Lung (tissue), 12 donors: ENCODE results near the gene NEURL4. TPM values are rescaled to one million over a fixed set of nuclear protein-coding genes. Genes with fewer than 3 reads are reported as not detected.

Source experiments
- ATAC-seq: fragments of 200-7000 bp; cut with Tn5 transposase; one replicate; pipeline ENCODE4 v1.9.1; 2020; ENCODE audit warnings: moderate number of reproducible peaks; ENCODE audit not compliant: insufficient read depth, low FRiP score
- DNase-seq, 3 donors: peaks; one replicate each; pipeline ENCODE4 v3.0.0-alpha.2; 2013 to 2017
- H3K27ac ChIP-seq, 2 donors: one replicate each; pipeline ENCODE4 v1.5.1; 2013; ENCODE audit warnings: mild to moderate bottlenecking in 2 of 2, moderate library complexity in 2 of 2, control low read depth in 1 of 2, inconsistent platforms in 1 of 2, low read depth in 1 of 2, low read length in 1 of 2
- H3K27me3 ChIP-seq, 3 donors: one replicate each; pipeline ENCODE4 v1.5.1; 2013; ENCODE audit warnings: low read length in 2 of 3; ENCODE audit not compliant: control insufficient read depth in 3 of 3, insufficient read depth in 3 of 3
- H3K36me3 ChIP-seq, 4 donors: one replicate each; pipeline ENCODE4 v1.5.1; 2013; ENCODE audit warnings: low read length in 4 of 4, mild to moderate bottlenecking in 1 of 4, moderate library complexity in 1 of 4; ENCODE audit not compliant: control insufficient read depth in 4 of 4, insufficient read depth in 4 of 4
- H3K4me1 ChIP-seq, 5 donors: one replicate each; pipeline ENCODE4 v1.5.1; 2013; ENCODE audit warnings: low read length in 5 of 5, mild to moderate bottlenecking in 2 of 5, moderate library complexity in 1 of 5; ENCODE audit not compliant: control insufficient read depth in 5 of 5, insufficient read depth in 5 of 5
- H3K4me3 ChIP-seq: one replicate; pipeline ENCODE4 v1.5.1; 2013; ENCODE audit warnings: mild to moderate bottlenecking, control low read depth, moderate library complexity
- H3K9ac ChIP-seq, 2 donors: one replicate each; pipeline ENCODE4 v1.5.1; 2013; ENCODE audit warnings: low read length in 2 of 2, control low read depth in 1 of 2; ENCODE audit not compliant: insufficient read depth in 1 of 2
- H3K9me3 ChIP-seq, 4 donors: one replicate each; pipeline ENCODE4 v1.5.1; 2013; ENCODE audit warnings: low read length in 3 of 4, mild to moderate bottlenecking in 1 of 4, moderate library complexity in 1 of 4; ENCODE audit not compliant: control insufficient read depth in 4 of 4, insufficient read depth in 3 of 4
- CTCF ChIP-seq: IDR thresholded peaks from 2 replicates; pipeline ENCODE4 v1.5.1; 2012; ENCODE audit warnings: mild to moderate bottlenecking; ENCODE audit errors: control extremely low read depth, extremely low read depth
- WGBS, 2 donors: extraction: QIAGEN DNeasy Blood & Tissue Kit; methylation state at CpG; one replicate each; pipeline ENCODE4 v1.1.7; 2013; 5-methylcytosine and 5-hydroxymethylcytosine counted together
- polyA plus RNA-seq, 2 donors: library from polyadenylated mRNA; stranded (reverse); fragments of 200-250 nt; gene quantifications; one replicate each; pipeline ENCODE4 v1.2.1, GENCODE V29; 2013
- total RNA-seq, 2 donors: library from RNA; depleted of rRNA in 1 of 2; stranded (reverse); fragments of >200 nt in 1 of 2; gene quantifications; one replicate each; pipeline ENCODE4 v1.2.1, GENCODE V29; 2014 to 2021
- donor health status: control.
- donor health status: control.
- donor health status: Bipolar disorder and iron deficiency.
- donor health status: healthy.
- donor health status: DM: yes; HTN: yes; CAD: no.

NEURL4 gene
- total and polyA plus RNA-seq, 4 donors = 17.3 to 33.9 (median 24.3) TPM

DNA sequence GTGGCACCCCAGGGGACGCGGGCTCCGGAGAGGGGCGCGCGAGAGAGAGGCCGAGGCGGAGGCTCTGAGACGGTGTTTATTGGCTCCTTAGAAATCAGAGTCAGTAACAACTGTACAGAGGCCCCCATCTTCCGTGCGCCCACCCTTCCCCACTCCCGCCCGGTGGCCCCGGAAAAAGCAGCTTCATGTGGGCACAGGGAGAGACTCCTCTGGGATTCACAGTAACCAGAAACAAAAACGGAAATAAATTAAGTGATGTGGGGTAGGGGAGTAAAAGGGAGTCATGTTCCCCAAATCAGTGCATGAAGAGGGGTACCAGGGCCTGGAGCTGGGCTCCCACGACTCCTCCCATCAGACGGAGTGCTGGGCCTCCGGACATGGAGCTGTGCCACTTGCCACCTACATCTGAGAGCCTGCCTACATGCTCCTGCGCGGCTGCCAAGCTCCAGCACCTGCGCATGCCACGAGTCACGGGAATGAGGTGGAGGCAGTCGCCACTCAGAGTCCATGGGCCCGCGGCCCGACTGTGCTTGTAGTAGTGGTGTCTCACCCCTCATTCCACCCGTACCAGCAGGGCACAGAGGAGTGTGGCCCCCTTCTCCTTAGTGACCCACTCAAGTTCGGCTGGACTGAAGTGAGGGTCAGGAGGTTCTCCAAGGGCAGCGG, 13.4 kb downstream of the NEURL4 start:
- H3K27ac ChIP-seq = peak overlapping the region; percentile 95 to 96
- TF ChIP-seq CTCF = no peak
- no peak for ATAC-seq
- peaks cover 13 to 56% (median 35%) of the 10 kb centered on the region in 4 donors for H3K36me3 ChIP-seq
- peak overlapping the region; percentile 90 for H3K4me3 ChIP-seq
- peak overlapping the region in 1 of 2 donors; percentile 40 for H3K9ac ChIP-seq
- H3K9me3 ChIP-seq = no peaks in the 10 kb centered on the region
- no peak for DNase-seq
- H3K27me3 ChIP-seq = no peaks in the 10 kb centered on the region
- WGBS, 2 donors = 41 to 45% methylated on average over 30 of the region's 30 CpGs
- peaks cover 4 to 15% (median 9%) of the 10 kb centered on the region in 5 donors for H3K4me1 ChIP-seq

DNA sequence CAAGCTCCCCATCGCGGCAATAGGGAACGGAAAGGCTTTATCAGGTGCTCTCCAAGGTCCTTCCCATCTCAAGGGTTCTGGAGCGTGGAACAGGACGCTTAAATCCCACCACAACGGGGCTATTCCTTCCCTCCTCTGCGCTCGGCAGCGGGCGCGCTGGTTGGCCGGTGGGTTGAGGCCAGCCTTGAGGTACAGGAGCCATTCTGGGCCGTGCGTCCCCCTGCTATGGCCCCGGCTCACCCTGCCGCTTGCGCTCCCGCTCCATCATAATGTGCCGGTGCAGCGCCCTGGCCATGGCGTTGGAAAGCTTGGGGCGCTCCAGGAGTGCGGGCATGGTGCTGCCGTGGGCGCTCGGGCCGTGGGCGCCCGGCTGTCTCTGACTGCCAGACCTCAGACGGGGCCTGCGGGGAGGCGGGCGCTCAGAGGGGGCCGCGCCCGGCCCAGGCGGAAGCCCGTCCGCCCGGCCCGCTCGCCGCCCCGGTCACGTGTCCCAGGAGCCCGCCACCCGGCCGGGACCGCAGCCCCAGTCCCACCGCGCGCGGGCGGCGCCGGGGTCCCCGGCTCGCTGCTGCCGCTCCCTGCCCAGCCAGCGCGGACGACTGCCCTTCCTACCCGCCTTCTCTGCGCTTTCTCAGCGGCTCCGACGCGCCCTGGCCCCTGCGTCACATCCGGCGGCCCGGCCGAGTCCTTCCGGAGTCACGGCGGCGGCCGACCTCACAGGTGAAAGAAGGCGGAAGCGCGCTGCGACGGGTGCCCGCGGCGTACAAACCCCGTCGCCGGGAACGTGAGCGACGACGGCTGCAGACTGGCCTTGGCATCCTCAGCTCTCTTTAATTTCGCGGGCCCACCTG, 14.2 kb downstream of the NEURL4 start, which contains the start of gene GPS2:
TSS of gene GPS2 (minus strand) at position 642 of the 851 bp plus-strand sequence. CDS start at position 334, 308 bp downstream.
- peak within 1 kb of the TSS; percentile 95 to 96 for H3K27ac ChIP-seq
- H3K9ac ChIP-seq = peak within 1 kb of the TSS; percentile 25 to 73
- ATAC-seq (peak; percentile 81), DNase-seq (peak; percentile 86 to 92 (median 91))
- peak within 1 kb of the TSS; percentile 90 for H3K4me3 ChIP-seq
- no peaks in the 10 kb centered on the region for H3K9me3 ChIP-seq
- no peak for TF ChIP-seq CTCF
- 0 to 1% methylated on average over 82 to 95 of the region's 95 CpGs for WGBS, 2 donors
- H3K4me1 ChIP-seq = peaks cover 4 to 15% (median 13%) of the 10 kb centered on the region in 5 donors
- peaks cover 14 to 54% (median 42%) of the 10 kb centered on the region in 4 donors for H3K36me3 ChIP-seq
- H3K27me3 ChIP-seq = no peaks in the 10 kb centered on the region

DNA sequence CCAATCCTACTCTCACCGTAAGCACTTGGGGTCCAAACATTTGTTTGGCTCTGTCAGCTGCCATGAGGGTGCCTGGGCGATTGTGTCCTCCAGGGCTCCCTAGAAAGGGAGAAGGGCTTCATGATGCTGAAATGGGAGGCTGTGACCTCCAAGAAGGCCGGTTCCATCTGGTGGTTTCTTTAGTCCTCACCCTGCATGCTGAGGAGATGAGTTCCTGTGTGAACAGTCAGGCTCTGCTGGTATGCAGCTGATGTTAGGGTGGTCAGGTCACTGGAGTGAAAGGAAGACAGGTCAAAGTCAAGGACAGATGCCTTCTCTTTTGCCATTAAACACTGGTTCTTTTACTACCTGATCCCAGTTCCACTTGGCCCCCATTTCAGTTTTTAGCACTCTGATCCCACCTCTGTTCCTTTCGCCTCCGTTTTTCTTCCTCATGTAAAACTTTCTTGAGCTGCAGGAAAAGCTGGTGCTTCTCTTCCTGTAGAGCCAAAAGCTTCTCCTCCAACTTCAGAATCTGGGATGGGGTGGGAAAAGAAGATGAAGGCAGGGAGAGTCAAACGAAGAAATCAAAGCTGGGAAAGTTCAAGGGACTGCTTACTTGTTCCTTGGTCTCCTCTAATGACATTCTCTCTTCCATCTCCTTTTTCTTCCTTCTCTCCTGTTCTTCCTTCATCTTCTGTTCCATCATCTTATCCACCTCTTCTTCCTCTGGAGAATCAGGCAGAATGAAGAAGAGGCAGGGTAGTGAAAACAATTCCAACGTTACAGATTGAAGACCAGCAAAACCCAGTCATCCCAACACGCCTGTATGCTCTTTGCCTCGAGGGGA, 15.0 kb downstream of the NEURL4 start:
- peak overlapping the region; percentile 95 to 96 for H3K27ac ChIP-seq
- no peak for DNase-seq
- no peak for TF ChIP-seq CTCF
- H3K4me1 ChIP-seq = peaks cover 6 to 22% (median 18%) of the 10 kb centered on the region in 5 donors
- H3K9me3 ChIP-seq = peaks cover 0 to 2% (median 0%) of the 10 kb centered on the region in 4 donors
- peaks cover 17 to 58% (median 45%) of the 10 kb centered on the region in 4 donors for H3K36me3 ChIP-seq
- 47 to 55% methylated on average over 9 of the region's 9 CpGs for WGBS, 2 donors
- ATAC-seq = no peak
- H3K27me3 ChIP-seq = no peaks in the 10 kb centered on the region
- H3K4me3 ChIP-seq = peak overlapping the region; percentile 90
- peak overlapping the region; percentile 25 to 73 for H3K9ac ChIP-seq
